Bronchus fibroblast of lung (primary cell): ENCODE results near the gene DLK1. TPM values are rescaled to one million over a fixed set of nuclear protein-coding genes. Genes with fewer than 3 reads are reported as not detected.

ENCODE experiments used
- total RNA-seq: library from RNA; depleted of rRNA; stranded (reverse); fragments of >200 nt; gene quantifications from 2 replicates; pipeline ENCODE4 v1.2.3, GENCODE V29; 2015

The DLK1 gene
- total RNA-seq, result 0.15 and 0.34 TPM in 2 replicates

DNA sequence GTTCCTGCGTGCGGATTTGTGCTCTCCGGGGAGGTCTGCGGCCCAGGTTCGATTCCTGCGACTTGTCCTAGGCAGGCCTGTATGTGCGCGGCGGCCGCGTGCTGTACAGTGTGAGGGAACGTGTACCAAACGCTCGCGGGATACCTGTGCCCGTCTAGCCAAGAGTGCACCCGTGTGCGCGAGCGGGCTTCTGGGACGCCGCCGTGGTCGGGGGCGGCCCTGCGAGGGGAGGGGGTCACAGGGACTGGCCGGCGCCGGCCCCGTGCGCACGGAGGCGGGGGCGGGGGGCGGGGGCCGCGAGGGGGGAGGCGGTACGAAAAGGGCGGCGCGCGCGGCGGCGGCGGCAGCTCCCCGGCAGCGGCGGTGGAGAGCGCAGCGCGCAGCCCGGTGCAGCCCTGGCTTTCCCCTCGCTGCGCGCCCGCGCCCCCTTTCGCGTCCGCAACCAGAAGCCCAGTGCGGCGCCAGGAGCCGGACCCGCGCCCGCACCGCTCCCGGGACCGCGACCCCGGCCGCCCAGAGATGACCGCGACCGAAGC lies at the start of gene DLK1:
Gene DLK1 (plus strand): TSS at position 343 of the 536 bp plus-strand sequence. CDS start 177 bp downstream, at position 520.

Other genes with a start within 250 kb of the DLK1 start
- 1.0 and 1.3 TPM in 2 replicates for gene BEGAIN, start 139.5 kb upstream of the DLK1 start, total RNA-seq
- gene MEG3, start 99.2 kb downstream of the DLK1 start, total RNA-seq, result 77.0 and 82.7 TPM in 2 replicates
- not detected in 2 replicates for gene RTL1, start 176.8 kb downstream of the DLK1 start, total RNA-seq